GM18870 (cell line): ENCODE measurements around the gene ASL.
"Not testable (repeated sequence)": the region's sequence is repeated elsewhere in the genome, so short reads cannot be mapped to it uniquely, and the experiment has no call there.

ENCODE experiments used
- ATAC-seq: cut with Tn5 transposase; IDR thresholded peaks from one replicate; pipeline ENCODE4 v1.9.1; 2021; ENCODE audit warnings: moderate library complexity; ENCODE audit not compliant: unreplicated experiment

ASL gene

GRCh38 chr7:66116680-66117420 lies 41.2 kb downstream of the ASL start:
- ATAC-seq: not testable (repeated sequence)

GRCh38 chr7:66118603-66119002 lies 43.0 kb downstream of the ASL start:
- ATAC-seq: no peak

GRCh38 chr7:66119245-66119850 lies 43.7 kb downstream of the ASL start:
- no peak for ATAC-seq

- ATAC-seq: no peak
These were observed 47.5 kb downstream of the ASL start for GRCh38 chr7:66123175-66123528.

GRCh38 chr7:66124569-66124861 lies 48.9 kb downstream of the ASL start:
- ATAC-seq: not testable (repeated sequence)

- no peak for ATAC-seq
These were observed 49.6 kb downstream of the ASL start for GRCh38 chr7:66125052-66125694.

- ATAC-seq: not testable (repeated sequence)
These were observed 50.2 kb downstream of the ASL start for GRCh38 chr7:66125781-66126352.

GRCh38 chr7:66127172-66127571 lies 51.6 kb downstream of the ASL start:
- ATAC-seq: not testable (repeated sequence)

GRCh38 chr7:66138994-66139752 lies 63.6 kb downstream of the ASL start:
- no peak for ATAC-seq

GRCh38 chr7:66140924-66141323 lies 65.3 kb downstream of the ASL start:
- no peak for ATAC-seq

GRCh38 chr7:66142334-66142733 lies 66.7 kb downstream of the ASL start:
- no peak for ATAC-seq

- no peak for ATAC-seq
These were observed 67.4 kb downstream of the ASL start for GRCh38 chr7:66142996-66143395.
